Activated CD8-positive, alpha-beta memory T cell treated with anti-CD3 and anti-CD28 coated beads, Interleukin-2, amount 50 U/mL, for 1 hour (primary cell): Measurements from ENCODE around the gene PPFIBP2.

Experiments used
- DNase-seq: peaks from one replicate; pipeline ENCODE4 v3.0.0-alpha.2; 2020; ENCODE audit errors: extremely low read depth

The PPFIBP2 gene

DNA sequence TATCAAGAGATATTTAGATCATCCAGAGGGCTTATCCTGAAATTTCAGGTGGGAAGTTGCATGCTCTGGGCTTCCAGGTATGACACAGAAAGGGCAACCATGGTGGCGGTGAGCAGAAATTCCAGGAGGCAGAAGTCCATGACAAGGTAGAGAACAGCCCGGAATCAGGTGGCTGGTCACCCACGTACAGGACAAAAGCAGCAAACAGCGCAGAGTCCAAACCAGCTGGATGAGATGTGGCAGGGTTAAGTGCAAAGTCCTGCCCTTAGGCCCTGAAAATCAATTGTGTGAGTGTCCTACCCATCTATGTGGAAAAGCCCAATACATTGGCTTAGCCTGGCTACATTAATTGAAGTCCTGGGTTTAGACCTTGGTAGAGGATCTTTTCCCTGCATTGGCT lies 11.6 kb downstream of the PPFIBP2 start:
- no peak for DNase-seq

DNA sequence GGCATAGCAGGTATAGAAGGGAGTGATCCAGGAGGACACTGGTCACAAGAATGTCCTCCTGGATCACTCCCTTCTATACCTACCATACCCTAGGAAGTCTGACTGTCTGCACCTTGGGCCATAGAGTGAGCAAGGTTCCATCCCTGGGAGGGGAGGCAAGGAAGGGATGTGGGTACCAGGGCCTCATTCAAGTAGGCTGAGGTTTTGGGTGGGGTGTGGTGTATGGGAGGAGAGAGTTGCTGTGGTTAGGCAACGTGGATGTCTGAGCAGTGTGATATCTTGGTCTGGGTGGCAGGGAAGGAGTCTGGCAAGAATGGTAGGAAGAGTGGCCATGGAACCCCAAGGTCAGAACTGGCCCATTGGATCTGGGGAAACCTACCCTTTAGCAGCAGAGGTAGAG lies 13.2 kb downstream of the PPFIBP2 start:
- DNase-seq = no peak

DNA sequence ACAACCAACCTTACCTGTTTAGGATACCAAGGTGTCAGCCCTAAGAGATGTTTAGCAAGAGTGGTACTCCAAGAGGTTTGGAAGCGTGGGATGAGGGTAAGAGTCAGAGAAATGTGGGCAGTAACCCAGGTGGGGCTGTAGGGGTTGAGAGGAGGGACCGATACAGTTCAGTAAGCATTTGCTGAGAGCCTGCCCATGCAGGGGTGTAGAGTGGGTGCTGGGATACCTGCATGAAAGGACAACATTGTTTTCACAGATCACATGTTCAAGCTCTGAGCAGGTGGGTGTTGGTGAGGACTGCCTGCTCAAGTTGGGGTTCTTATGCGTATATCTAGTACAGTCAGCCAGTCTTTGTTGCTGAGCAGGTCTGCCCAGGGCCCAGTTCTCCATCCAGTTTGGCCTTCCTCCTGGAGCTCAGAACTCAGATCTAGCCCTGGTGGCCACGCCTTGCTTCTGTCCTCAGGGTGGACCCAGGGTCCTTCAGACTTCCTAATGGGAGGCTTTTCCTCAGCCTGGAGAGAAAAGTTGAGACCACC lies 14.8 kb downstream of the PPFIBP2 start:
- no peak for DNase-seq

DNA sequence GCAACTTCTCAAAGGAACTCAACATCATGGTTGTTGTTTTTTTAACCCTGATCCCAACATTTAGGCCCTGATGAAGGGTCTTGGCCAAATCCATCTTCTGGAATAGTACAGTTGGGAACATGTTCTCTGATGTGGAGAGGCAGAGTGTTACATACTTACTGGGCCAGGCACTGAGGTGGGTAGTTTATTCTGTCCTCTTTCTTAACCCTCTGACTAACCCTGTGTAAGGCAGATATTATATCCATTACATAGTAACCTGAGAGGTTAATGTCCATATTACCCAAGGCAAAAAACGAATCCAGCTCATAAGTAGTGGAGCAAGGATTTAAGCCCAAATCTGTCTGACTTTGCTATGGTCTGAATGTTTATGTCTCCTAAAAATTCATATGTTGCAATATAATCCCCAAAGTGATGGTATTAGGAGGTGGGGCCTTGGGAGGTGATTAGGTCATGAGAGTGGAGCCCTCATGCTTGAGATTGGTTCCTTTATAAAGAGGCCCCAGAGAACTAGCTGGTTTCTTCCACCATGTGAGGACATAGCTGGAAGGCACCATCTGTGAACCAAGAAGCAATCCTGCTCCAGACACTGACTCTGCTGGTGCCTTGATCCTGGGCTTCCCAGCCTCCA lies 16.3 kb downstream of the PPFIBP2 start:
- DNase-seq = no peak

DNA sequence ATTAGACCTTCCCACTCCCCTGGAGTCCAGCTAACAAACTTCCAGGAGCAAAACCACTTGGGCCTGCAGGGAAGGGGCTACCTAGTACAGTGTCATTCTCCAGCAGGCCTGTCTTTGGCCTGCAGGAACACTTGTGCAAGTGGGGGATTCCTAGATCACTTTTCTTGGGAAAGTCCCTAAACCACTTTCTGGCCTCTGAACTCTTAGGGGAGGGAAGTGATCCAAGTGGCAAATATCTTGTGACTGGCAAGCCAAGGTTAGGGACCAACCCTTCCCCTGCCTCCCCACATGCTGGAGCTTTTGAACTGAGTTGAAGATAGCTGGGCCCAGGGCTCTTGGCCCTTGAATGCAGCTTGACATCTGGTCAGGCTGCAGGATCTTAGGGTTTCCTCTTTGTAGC lies 17.2 kb downstream of the PPFIBP2 start:
- no peak for DNase-seq

DNA sequence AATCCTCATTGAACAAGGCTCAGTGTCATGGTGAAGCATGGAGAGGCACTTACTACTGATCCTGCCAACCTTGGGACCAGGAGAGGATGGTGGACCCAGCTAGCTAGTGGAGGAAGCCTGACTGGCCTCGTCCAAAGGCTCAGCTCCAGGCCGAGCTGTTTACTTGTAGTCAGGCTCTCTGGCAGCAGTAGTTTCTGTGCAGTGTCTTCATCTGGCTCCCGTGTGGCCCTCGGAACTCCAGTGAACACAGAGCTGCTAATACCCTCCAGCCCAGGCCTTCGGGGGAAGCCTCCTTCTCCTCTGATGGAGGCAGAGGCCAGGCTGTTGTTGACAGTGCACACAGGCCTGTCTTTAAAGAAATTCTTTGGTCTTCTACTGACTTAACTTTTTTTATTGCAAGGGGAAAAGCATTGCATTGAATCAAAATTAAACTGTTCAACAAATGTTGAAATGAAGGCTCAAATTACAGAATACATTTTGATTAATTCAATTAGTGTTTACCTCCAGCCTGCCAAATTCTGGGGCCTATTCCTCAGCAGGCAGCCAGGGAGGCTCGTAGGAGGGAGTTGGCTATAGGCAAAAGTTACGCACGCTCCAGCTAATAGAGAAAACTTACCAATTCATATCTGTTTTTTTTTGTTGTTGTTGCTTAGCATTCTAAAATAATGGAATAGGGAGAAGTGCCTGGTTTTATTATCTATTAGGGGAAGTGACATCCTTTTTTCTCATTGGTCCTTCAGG lies 18.8 kb downstream of the PPFIBP2 start:
- no peak for DNase-seq

DNA sequence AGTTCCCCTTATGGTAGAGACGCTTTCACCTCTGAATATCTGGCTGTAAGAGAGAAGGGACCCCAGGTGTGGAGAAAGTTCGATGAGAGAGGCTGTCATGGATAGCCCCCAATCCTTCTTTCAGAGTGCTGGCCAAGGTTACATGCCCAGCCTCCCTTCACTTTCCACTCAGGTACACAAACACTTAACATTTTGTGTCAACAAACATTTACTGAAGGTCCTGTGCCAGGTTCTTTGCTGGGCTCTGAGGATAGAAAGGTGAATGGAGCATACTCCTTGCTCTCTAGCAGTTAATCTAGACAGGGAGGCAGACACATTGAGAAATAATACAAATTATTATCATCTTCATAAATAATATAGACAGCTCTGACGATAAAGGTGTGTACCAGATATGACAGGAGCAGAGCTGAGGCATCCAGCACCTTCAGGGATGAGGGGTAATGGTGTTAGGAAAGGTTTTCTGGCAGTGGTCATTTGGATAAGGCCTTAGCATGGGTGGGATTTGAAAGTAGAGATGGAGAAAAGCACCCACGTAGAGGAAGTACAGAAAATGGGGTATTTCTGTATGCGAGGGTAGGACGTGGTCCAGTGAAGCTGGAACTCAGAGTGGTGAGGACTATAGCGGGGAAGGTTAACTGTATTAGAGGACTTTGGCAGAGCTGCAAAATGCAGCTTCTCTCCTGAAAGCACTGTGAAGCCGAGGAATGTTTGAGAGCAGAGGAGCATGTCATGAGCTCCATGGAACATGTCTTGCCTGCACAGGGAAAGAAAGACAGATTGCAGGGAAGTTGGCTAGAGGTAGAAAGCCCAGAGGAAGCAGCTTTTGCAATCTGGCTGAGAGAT lies 19.6 kb downstream of the PPFIBP2 start:
- DNase-seq = no peak

DNA sequence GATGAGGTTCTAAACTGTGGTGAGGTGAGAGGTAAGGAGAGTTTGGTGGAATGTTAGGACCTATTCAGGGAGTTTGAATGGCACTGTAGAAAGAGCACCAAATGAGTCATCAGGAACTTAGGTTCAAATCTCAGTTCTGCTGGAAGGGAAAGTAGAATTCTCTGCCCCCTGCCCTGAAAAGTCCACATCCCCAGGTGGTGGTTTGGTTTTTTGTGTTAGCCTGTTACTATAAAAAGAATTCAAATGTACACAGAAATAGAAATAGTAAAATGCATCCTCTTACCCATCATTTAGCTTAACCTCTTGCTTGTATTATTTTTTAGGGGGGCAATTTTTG lies 20.2 kb downstream of the PPFIBP2 start:
- no peak for DNase-seq

DNA sequence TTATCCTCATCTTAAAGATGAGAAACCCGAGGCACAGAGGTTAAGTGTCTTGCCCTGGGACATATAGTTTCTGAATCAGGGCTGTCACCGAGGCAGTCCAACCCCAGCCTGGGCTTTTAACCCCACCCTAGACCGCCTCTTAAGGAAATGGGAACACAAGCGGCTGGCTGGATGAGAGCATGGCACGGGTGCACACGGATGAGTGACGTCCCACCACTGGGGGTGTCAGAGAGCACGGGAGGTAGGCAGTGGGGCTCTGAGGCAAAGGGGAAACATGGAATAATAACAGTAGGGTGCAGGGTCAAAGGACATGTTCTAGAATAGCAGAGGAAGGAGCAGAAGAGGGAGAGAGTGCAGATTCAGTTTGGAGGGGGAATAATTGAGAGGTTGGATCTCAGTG lies 22.3 kb downstream of the PPFIBP2 start:
- no peak for DNase-seq

DNA sequence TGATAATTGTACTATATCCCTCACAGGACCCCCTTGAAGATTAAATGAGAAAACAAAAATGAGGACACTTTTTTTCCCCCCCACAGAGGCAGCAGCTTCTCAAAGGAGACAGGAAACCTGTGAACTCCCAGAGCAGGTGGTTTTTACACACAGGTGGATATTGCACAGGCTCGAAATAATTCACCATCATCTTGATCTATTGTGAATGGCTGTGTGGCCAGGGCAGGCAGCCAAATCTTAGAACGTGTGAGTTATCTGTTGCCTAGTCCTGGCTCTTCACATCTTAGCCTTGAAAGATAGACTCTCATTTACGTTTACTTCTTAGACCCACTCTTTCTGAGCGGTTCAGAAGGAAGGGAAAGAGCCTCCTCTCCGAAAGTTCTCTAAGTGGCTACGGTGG lies 23.5 kb downstream of the PPFIBP2 start:
- no peak for DNase-seq

DNA sequence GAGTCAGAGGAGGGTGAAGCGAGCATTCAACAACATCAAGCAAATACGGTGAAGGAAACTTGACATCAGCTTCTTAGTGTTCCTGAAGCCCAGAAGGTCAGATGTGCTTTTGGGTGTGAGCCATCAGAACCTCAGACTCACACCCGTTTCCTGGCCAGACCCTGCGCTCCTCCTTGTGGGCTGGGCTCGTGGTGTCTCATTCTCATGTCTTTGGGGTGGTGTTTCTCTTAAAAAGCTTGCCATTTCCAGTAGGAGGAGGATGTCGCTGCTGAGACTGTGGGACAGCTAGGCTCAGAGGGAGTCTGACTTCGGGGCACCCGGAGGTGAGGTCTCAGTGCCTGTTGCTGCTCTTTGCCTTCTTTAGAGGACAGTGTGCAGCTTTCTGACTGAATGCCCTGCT lies 24.2 kb downstream of the PPFIBP2 start:
- DNase-seq = no peak

DNA sequence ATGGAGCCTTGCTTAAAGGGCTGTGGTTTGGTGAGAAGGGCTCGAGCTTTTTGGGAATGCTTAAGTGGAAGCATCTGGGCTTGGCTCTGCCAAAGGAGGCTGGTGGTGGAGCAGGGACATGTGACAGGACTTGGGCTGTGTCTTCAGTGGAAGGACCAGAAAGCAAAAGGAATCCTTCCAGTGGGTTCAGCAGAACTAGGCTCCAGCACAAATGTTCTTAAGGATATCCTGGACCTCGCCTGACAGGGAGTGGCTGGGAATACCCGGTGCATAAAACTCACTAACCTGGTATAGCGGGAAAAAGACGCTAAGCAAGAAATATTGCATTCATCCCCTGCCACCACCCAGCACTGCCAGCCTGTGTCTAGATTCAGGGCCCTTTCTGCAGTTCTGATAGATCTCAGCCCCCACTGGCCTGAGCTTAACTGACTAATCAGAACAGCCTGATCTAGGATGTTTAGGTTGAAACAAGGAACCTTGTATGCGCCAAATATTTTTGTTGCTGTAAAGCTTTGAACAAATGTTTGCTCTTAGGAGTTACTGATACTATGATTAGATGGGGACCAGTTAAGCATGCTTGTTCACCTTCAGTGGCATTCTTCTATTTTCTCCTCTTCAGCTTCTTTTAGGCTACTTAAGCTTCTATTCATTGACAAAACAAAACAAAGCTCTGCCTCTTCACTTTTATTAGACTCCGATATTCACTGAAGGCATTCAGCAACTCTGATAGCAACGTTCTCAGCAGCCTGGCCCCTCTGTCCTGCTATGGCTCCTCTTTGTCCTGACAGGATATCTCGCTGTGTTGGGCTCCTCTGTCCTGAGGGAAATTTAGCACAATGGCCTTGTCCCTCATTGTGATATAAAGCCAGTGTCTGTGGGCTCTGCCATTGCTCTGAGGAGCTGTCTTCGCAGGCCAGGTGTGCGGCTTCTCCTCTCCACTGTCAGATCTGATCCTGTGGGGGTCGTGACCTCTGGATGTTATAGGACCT lies 25.0 kb downstream of the PPFIBP2 start:
- DNase-seq = no peak

DNA sequence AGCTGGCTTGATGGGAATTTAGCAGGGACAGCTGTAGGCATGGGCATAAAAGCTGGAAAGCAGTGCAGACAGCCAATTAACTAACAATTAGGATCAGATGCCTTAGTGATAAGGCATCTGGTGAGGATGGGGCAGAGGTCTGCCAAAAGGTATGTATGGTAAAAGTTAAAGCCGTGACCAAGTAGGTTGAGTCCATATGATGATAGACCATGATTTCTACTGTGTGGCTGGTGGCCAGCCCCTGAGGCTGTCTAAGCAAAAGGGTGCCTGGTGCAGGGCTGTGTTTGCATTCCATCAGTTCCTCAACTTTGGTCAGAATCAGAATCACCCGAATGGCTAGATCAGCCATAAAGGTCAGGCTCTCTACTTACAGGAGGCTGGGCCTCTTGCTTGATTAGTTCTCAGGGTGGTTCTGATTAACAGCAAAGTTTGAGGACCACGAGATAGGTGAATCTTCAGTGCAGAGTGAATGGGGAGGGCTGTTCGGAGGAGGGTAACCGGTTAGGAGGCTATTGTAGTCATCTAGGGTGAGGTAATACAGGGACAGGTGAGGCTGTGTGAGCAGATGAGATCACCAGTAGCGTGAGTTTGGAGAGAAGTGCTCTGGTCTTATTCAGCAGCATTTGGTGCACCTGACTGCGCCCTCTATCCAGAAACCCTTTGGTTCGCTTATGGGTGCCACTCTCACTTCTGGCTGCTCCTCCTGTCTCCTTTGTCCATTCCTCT lies 27.2 kb downstream of the PPFIBP2 start:
- no peak for DNase-seq

DNA sequence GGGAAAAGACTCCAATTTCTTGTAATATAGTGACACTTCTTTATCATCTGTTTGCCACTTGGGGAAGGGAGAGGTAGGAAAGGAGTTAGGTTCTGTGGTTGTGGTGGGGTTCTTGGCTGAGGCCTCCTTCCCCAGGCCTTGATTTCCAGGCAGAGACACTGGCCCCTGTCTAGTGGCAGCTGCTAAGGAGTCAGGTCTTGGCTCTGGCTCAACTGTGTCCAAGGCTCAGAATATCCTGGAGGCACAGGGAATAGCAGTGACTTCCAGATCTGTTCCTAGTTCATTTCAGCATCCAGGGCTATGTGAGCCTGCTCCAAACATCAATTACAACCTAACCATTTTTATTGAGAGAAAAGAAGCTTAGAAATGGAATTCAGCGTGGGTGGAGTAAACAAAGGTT lies 29.5 kb downstream of the PPFIBP2 start:
- DNase-seq = no peak

DNA sequence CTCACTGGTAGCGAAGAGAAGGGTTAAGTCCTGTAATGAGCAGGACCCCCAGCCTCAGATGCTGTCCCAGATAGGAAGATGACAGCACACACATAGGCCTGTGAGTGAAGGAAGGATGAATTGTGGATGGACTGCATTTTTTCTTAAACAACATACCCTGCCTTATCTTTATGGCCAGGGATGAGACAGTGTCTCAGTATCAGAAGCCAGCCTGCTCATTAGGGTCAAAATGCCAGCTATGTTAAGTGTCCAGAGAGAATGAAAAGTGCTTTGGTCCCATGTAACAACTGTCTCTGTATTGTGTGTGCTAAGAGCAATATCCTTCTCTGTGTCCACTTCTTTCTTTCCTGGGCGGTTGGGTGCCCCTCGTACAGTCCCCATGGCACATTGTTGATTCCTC lies 30.2 kb downstream of the PPFIBP2 start:
- no peak for DNase-seq

DNA sequence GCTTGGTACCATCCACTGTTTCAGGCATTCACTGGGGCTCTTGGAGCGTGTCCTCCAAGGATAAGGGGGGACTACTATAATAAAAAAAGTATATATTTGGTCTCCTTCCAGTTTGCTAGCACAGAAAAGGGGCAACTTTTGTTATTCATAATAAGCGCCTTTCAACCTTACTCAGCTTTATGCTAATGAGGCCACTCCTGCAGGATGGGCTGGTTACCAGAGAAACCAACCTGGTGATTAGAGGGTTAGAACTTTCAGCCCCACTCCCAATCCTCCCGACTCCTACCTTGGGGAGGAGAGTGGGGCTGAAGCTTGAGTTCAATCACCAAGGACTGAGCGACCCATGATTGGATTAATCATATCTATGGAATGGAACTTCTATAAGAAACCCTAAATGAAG lies 31.8 kb downstream of the PPFIBP2 start:
- DNase-seq = no peak

DNA sequence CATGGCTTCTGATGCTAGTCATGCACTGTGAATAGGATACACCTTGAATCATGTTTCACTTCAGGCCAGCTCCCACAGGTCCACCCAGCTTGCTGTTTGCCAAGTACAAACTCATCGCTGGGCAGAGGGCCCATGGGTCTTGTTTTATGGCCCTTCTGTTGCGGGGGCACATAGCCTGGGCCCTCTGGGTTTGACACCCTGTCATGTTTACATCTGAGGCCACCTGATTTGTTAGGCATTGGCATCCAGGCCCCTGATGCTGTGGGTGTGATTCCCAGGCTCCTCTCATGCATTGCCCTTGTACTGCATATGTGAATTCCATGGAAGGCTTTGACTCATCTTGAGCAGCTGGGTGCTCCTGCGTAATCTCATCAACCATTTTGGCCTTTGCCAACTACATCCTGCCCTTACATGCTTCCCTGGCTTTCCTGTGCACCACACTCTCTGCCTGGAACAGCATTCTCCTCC lies 32.6 kb downstream of the PPFIBP2 start:
- no peak for DNase-seq

DNA sequence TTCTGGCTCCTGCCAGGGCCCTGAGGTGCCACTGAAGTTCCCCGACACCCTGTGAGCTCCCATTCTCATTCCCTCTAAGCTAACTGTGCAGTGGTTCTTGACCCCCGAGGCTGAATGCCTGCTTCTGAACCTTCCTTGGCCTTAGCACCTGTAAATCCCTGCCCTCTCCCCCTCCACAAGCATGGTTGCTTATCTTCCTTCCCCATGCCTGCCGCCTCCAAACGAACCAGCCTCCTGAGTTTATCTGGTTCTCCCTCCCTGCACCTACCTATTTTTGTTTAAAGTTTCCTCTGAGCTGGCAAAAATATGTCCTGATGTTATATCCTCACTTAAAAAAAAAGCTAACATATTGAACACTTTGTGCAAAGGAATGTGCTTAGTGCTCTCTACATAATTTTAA lies 33.9 kb downstream of the PPFIBP2 start:
- no peak for DNase-seq

DNA sequence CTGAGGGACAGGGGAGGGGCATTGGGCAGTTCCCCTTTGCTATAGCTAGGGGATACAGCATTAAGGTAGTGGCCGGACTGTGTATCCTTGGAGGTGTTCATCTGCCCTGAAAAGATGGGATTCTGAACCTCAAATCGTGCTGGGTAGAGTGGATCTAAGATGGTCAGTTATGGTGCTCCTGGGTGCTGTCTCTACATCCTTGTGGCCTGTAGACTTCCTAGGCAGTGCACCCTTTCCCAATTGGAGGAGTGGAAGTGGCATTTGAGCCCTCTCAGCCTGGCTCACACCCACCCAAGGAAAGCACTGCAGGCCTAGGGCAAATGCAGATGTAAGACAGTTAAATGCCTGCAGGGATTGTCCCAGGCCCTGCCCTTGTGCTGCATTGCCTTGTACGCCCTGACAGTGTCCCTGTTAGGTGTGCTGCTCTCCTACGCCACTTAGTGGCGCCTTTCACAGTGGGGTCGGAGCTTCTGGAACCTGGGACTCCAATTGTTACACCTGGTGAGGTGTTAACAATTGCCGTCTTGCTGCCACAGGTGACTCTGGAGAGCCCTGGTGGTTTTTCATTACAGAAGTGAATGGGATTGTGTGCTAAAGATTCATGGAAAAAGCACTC lies 35.0 kb downstream of the PPFIBP2 start:
- DNase-seq = no peak

DNA sequence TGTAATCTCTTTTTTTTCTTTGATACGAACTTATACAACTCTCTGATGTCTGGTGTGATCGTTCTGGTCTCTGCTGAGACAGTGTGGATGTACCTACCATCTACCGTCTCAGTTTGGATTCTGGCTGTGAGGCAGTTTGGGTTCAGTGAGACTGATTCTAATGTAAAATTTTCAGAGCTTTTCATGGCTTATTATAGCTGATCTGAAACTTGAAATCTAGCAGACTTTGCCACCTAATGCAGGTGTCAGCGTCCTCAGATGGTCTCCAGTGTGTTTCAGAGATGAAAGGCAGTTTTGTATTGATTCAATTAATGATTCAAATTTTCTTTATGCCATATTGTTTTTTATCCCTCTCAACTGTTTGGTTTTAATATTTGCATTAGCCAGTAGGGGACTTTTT lies 35.9 kb downstream of the PPFIBP2 start:
- no peak for DNase-seq
